GM18517 (cell line): ENCODE results near the gene CACNB2.

Experiments
- ATAC-seq: cut with Tn5 transposase; IDR thresholded peaks from one replicate; pipeline ENCODE4 v1.9.1; 2021; ENCODE audit warnings: mild to moderate bottlenecking, moderate library complexity; ENCODE audit not compliant: unreplicated experiment

The CACNB2 gene

GRCh38 chr10:18140149-18140956 is at the start of gene CACNB2:
Gene CACNB2 (plus strand): TSS chr10:18140424.
- ATAC-seq = no peak

GRCh38 chr10:18094332-18094731 is 45.9 kb upstream of the CACNB2 start:
- ATAC-seq = no peak

- ATAC-seq = no peak
Observed at GRCh38 chr10:18094793-18095192, 45.4 kb upstream of the CACNB2 start.

GRCh38 chr10:18097524-18097923 is 42.7 kb upstream of the CACNB2 start:
- no peak for ATAC-seq

DNA sequence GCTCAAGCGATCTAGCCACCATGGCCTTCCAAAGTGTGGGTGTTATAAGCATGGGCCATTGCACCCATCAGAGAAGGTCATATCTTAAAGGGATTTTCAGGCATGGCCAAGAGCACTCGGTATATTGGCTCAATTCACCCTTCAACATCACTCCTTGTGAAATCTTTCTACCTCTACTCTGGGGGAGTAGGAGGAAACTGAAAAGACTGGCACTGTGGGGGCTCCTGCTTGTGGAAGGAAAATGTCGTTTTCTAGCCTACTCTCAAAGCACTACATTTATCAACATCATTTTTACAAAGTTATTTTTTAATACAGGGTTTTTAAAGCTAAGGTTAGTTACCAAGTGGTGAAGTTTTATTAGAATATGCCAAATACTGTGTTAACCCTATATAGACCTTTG is 42.0 kb upstream of the CACNB2 start:
- no peak for ATAC-seq

- no peak for ATAC-seq
Observed at GRCh38 chr10:18099415-18099814, 40.8 kb upstream of the CACNB2 start.

DNA sequence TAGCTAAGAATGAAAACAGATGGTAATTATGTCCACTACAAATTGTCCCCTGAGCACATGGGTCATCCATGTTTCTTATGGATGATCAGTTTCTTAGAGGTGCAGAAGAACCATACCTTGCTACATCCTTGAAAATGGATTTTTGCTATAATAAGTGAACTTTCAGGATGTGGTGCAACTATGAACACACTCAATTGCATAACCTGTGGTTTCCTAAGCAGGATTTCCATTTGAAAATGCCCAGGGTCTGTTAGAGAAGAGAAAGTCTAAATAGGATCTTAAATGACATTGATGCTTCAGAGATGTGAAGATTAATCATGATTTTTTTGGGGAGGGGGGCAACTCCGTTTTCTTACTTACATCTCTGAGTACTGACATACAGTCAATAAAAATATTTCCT is 39.6 kb upstream of the CACNB2 start:
- ATAC-seq = no peak

GRCh38 chr10:18102404-18102803 is 37.8 kb upstream of the CACNB2 start:
- no peak for ATAC-seq

- ATAC-seq = no peak
Observed at GRCh38 chr10:18104223-18104872, 35.9 kb upstream of the CACNB2 start.

GRCh38 chr10:18109341-18109870 is 30.8 kb upstream of the CACNB2 start:
- no peak for ATAC-seq

- no peak for ATAC-seq
Observed at GRCh38 chr10:18113881-18114280, 26.3 kb upstream of the CACNB2 start.

- ATAC-seq = no peak
Observed at GRCh38 chr10:18117276-18117675, 22.9 kb upstream of the CACNB2 start.

DNA sequence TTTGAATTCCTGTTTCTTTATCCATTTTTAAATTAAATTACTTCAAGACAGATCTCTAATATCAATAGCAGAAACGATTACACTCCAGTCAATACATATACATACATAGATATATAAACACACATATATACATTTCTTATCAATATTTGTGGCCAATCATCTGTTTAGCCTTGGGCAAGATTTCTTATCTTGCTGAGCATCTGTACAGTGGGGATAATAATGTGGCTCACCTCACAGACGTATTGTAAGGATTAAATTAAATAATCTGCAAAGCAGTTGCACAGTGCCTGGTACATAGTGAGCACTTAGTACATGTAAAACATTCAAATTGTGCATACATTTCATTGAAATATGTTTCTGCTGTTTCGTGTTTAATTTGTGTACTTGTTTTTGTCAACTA is 17.5 kb upstream of the CACNB2 start:
- no peak for ATAC-seq

- no peak for ATAC-seq
Observed at GRCh38 chr10:18133046-18133445, 7.2 kb upstream of the CACNB2 start.

DNA sequence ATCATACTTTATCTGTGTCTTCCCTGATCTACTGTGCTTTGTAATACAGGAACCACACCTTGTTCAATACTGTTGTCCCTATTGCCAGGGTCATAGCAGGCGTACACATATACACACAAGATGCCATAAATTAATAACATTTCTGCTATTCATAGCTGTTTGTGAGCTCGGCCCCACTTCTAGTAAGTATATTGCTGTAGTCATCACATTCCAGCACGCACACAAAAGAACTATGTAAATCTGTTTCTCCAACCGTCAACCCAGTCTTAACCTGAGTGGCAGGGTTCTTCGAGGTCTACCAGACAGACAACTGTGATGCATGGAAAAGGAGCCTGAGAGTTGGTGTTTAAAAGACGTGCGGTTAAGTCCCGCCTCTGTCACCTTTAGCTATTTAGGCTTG is 5.7 kb upstream of the CACNB2 start:
- ATAC-seq = no peak

GRCh38 chr10:18134921-18135320 is 5.3 kb upstream of the CACNB2 start:
- ATAC-seq = no peak

GRCh38 chr10:18136073-18136791 is 4.0 kb upstream of the CACNB2 start:
- no peak for ATAC-seq

DNA sequence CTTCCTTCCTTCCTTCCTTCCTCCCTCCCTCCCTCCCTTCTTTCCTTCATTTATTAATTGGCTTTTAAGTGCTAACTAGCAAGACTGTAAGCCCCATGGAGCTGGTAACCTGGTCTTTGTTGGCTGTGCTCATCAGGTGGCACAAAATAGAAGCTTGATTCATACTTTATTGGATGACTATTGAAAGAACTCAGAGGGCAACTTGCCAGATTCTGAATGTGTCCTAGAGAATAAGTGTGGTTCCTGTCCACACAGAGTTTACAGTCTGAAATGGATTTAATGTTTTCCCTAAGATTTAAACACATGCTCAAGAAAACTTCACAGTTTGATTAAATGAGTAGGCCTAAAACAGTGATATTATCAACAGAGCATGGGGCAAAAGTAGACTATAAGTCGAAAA is 3.1 kb upstream of the CACNB2 start:
- no peak for ATAC-seq

DNA sequence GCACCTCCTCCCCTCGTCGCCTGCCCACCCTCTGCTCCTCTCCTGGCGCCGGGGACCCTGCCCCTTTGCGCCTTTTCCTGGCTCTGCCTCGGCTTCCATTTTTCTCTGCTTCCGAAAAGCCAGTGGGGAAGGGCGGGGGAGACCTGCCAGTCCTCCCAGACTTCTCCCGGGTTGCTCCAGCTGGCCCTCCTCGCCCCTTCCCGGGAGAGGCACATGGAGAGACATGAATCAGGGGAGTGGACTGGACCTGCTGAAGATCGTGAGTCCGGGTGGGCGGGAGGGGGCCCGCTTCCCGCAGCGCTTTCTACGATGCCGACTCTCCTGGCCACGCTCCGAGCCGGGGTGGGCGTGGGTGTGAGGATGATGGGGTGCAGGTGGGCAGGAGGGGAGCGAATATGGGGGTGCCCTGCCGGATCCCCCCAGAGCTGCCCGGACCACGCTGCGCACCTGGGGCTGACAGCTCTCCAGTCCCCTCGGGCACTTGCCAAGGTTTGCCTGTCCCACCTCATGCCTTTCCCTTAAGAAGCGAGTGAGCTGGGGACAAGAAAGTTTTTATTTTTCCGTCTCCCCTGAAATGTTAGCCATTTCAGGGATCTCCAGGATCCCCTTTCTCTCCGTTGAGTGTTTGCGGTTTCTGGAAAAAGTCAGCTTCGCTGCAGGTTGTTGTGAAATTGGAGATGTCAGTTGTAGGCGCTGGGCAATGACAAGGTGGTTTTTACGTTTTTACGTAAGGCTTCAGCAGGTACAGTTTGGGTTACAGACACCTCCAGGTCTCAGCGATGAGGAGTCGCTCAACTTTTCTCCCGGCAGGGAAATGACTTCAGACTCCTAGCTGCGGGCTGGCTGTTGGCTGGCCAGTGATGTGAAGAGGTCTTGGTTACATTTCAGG is 977 bp downstream of the CACNB2 start:
- ATAC-seq = no peak

DNA sequence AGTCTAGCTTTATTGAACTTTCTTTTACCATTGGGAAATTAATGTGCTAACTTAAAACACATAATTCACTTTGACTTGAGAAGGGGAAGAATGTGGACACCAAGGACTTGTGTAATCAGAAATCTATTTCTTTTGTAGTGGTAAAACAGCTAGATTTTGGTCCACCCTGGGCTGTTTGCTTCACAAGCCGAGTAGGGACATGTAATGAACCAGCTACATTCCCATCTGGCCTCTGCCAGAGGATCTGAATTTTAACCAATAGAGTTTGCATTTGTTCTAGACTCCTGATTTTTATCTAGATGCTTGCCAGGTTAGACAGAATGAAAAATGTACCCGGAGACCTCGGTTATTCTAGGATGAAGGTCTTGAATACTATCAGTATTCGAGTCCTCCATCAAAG is 1.9 kb downstream of the CACNB2 start:
- no peak for ATAC-seq

DNA sequence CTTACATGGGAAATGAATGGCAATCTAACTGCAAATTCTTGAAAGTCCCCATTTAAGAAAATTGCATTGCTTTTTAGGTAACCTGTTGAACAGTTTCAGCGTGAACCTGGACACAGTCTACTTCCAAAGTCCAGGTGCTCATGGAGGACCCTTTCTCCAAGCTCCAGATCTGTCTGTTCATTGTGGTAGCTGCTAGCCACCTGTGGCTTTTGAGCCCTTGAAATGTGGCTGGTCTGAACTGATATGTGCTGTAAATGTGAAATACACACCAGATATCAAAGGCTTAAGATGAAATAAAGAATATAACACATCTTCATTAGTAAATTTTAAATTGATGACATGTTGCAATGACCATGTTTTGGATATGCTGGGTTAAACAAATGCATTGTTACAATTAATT is 4.2 kb downstream of the CACNB2 start:
- ATAC-seq = no peak
